Esophagus squamous epithelium (tissue), 4 donors: Measurements from ENCODE around the gene SNED1.

Experiments used
- POLR2A ChIP-seq, 4 donors: fragments of 450-650 bp; IDR thresholded peaks; one replicate each; pipeline ENCODE4 v1.6.1; 2017; ENCODE audit warnings: antibody characterized with exemption in 4 of 4, mild to moderate bottlenecking in 4 of 4, moderate library complexity in 3 of 4
- TF ChIP-seq, protein P1 (sequence below), 6 experiments: fragments of 450-650 bp in 4 of 6; fragments of 200-600 bp in 2 of 6; sonication (generic) in 2 of 6; IDR thresholded peaks; one replicate each; pipeline ENCODE4 v1.5.1; 2016 to 2019; ENCODE audit warnings: antibody characterized with exemption in 6 of 6, mild to moderate bottlenecking in 4 of 6, moderate library complexity in 4 of 6

DNA sequence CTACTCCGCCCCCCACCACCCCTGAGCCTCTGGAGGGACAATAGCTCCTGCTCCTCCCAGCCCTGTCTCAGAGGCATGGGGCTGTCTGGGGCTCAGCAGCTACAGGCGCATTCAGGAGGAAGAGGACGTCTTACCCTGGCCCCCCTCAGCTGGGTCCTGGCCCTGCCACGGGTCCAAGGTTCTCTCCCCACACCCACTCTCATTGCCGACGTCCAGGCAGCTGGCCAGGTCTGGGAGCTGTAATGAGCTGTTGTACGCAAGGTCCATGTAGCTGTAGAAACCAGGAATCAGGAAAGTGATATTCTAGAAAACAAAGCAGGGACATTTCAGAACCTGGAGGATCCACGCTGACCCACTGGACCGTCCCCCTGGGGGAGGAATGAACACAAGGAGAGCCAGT, 137.3 kb downstream of the SNED1 start:
- no peak for TF ChIP-seq POLR2A (IDR thresholded peaks at IDR 0.05)
- TF ChIP-seq, protein P1, sequence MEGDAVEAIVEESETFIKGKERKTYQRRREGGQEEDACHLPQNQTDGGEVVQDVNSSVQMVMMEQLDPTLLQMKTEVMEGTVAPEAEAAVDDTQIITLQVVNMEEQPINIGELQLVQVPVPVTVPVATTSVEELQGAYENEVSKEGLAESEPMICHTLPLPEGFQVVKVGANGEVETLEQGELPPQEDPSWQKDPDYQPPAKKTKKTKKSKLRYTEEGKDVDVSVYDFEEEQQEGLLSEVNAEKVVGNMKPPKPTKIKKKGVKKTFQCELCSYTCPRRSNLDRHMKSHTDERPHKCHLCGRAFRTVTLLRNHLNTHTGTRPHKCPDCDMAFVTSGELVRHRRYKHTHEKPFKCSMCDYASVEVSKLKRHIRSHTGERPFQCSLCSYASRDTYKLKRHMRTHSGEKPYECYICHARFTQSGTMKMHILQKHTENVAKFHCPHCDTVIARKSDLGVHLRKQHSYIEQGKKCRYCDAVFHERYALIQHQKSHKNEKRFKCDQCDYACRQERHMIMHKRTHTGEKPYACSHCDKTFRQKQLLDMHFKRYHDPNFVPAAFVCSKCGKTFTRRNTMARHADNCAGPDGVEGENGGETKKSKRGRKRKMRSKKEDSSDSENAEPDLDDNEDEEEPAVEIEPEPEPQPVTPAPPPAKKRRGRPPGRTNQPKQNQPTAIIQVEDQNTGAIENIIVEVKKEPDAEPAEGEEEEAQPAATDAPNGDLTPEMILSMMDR (IDR thresholded peaks at IDR 0.05) = no peak
